ENCODE data around the gene SDK1.

Gene SDK1

DNA sequence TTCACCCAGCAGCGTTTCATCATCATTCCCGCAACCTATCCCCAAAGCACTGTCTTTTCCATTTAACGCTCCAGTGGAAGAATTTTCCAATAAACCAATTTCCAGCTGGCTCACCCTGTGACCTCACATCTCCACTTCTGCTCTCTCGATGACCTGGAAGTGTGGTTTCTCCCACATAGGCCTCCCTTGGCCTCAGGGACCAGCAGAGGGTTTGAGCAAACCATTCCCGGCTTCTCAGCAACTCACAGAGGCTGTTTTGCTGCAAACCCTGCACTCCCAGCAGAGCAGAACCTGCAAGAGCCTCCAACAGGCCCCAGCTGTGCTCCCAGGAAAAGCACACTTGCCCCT is 858.1 kb downstream of the SDK1 start:
- in situ Hi-C loops (cut with HindIII; ENCODE audit: low sequenced_read_pairs), result no loop called here

DNA sequence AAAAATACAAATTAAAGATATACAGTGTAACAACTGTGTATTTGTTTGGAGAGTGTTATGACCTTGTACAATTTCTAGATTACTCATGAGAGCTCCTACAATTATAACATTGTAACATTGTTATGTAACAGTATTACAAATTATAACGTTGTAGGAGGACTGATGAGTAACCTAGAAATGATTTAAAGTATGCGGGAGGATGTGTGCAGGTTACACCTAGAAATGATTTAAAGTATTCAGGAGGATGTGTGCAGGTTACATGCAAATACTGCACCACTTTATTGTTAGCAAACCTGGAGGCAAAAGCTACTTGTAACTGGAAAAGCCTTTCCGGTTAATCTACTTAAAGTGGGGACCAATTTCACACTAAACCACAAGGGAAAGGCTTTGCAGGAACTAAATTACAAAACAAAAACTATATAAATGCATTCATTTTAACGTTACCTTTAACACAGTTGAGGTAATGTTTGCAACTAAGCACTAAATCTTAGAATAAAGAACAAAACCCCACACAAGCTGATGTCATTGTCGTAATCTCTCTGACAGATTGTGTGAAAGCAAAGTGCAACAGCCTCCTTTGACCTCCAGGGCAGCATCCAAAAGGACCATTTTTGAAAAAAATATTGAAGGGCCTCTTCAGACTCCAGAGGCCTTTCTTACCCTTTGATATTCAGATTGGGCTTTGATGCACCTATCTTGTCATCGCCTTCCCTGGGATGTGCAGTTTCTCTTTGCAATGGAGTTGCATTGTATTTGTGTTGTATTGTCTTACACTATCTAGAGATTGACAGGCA is 858.9 kb downstream of the SDK1 start:
- in situ Hi-C loops (cut with HindIII; ENCODE audit: low sequenced_read_pairs), result no loop called here

DNA sequence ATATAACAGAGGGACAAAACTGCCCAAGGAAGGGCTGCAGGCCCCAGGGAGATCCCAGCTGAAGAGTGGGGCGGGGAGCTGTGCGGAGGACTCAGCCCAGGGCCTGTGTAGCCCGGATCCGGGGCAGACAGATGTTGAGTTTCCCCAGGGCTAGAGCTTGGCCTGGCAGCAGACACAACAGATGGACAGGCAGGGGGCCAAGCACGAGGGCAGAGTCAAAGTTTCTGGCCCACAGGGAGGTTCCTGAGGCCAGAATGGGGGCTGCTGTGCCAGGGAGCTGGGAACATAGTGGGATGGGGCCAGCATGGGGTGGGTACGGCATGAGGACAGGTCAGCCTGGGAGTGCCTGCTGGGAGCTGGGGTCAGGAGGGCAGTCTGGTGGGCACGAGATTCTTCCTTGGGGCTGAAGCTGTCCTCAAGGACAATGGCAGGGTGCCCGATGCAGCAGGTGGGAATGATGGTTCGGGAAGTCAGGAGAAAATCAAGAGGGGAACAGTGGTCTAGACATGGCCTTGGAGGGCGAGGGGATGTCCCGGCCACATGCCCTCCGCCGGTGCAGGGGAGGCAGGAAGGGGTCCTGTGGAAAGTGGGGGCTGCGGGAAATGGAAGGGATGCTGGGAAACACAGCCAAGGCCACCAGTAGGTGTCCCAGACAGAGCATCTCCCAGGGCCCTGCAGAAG is 862.0 kb downstream of the SDK1 start:
- in situ Hi-C loops (cut with HindIII; ENCODE audit: low sequenced_read_pairs), result no loop called here

DNA sequence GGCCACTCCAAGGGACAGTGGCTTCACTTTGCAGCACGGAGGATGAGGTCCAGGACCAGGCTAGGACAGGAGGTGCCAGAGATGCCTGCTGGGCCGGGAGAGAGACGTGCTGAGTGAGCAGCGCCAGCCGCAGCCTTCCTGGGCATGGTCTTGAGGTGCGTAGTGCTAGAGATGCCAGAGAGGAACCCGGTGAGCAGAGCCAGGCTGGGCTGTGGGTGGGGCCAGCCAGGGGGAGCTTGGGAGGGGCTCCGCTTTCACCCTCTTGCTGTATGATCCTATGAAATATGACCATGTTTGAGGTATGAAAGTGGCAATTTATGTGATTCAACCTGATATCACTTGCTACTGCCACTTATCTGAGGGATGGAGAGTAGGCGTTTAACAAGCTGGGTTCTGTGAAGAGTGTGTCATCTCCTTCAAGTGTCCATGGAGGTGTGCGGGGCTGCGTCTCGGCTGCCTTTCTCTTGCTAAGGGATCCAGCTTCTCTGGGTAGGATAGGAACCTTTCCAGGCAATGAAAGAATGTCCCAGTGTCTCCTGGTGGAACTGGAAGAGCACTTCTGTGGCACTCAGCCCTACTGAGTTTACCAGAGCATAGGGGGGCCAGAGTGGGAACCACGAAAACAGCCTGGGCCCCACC is 862.6 kb downstream of the SDK1 start:
- in situ Hi-C loops (cut with HindIII; ENCODE audit: low sequenced_read_pairs), result no loop called here

DNA sequence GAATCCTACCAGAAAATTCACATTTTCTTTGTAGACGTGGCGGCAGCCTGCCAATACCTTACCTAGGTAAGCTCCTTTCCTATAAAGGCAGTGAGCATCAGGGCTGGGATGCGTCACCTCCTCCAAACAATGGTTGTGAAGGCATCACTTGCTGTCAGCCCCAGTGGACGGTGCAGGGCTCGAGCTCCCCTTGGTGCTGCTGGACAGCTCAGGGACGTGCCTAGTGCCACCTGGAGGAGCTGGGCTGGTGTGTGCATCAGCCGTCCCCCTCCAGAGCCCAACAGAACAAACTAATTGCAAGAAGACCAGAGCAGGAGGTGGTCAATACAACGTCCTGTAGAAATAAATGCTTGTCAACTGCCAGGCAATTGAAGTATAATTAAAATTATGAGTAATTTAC is 863.5 kb downstream of the SDK1 start:
- in situ Hi-C loops (cut with HindIII; ENCODE audit: low sequenced_read_pairs), result no loop called here

DNA sequence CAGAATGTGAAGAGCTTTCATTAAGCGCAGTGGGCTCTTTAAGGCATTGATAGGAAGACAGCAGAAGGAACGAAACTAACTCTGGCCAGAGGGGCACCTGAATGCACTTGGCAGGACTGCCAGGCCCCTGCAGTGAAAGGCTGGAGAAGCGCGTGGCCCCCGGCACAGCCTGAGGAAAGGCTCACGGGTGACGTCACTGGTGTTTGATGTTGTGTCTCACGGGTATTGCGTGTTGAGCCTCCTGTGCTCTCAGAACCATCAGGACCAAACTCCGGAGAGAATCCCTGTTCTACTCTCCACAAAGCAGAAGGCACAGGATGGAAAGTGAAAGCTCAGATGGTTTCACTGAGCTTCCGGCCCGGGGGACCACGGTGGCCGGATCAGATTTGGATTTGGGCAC is 865.3 kb downstream of the SDK1 start:
- in situ Hi-C loops (cut with HindIII; ENCODE audit: low sequenced_read_pairs), result no loop called here

DNA sequence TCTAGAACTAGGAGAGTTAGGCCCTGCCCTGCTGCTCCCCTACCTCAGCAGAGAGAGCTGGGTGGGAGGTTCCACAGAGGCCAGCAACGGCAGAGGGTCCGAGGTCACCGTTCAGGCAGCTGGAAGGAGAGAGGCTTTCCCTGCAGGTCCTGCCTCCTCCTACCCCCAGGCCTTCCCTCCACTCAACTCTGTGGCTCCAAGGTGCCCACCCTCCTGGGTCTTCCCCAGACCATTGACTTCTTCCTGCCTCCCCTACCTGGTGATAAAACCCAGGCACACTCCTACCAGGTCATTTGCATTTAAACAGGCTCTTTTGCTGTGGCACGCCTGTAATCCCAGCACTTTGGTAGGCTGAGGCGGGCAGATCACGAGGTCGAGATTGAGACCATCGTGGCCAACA is 865.8 kb downstream of the SDK1 start:
- in situ Hi-C loops (cut with HindIII; ENCODE audit: low sequenced_read_pairs), result no loop called here

DNA sequence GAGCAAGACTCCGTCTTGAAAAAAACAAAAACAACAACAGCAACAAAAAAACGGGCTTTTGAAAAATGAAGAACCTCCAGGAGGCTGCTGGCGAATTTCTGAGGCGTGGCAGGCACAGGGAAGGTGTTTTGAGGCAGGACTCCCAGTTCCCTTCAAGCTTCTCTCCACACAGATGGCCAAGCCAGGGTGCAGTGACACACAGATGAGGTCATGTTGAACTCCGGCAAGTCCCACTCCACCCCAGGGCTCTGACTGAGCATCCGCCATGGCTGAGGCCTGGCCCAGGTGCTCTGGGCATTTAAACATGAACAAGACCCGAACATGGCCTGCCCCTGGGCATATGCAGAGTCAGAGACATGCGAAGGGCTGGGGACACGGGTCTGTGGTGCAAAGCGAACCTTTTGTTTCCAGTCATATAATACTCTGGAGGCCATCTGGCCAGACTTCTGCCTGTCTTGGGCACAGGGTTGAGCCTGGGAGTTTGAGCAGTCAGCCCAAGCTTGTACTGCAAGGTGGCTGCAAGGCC is 866.4 kb downstream of the SDK1 start:
- in situ Hi-C loops (cut with HindIII; ENCODE audit: low sequenced_read_pairs), result no loop called here

DNA sequence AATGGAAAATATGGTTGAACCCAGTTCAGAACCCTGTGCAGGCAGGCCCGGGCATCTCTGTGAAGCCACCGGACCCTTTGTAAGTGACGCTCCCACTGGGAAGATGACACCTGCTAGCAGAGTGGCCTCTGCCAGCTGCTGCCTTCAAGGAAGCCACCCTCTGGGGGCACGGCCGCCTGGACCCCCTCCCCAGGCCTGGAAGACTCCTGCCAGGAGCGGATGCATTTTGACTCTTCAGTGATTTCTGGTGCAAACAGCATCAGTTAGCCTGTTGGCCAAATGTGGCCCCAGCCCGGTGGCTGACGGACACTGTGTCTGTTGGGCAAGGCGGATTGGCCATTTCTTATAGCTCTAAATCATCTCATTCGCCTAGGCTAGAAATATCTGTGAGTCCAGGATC is 867.0 kb downstream of the SDK1 start:
- in situ Hi-C loops (cut with HindIII; ENCODE audit: low sequenced_read_pairs), result no loop called here

DNA sequence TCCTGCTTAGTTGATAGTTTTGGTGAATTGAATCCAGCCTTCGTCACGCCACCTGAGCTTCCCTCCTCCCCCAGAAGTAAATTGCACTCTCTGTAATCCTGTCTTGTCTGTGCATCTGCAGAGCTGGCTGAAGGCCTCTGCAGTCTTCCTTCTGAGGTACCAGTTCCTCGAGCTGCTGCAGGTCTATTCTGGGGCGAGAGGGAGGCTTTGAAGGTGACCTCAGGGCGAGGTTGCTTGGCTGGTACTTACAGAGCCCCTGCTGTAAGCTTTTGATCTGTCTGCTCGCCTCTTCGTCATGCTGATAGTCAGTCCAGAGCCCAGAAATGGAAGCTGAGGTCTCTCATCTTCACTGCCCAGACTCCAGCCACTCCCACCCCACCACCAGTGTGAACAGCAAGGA is 867.5 kb downstream of the SDK1 start:
- in situ Hi-C loops (cut with HindIII; ENCODE audit: low sequenced_read_pairs), result no loop called here

DNA sequence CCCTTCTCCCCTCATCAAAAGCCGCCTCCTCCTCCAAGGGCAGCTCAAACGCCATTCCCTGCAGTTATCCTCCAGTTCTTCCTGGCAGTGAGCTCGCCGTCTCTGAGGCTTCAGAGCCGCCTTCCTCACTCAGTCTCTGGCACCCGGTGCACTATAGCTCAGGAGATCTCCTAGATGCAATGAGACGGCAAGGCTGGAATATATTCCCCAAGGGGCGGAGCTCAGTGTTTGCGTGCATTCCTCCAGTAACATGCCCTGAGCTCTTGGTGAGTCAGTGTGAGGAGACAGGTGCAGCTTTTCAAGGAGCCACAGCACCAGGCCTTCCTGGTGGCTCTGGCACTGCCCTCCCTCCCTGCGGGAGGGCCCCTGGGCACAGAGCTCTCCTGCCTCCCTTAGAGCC is 868.4 kb downstream of the SDK1 start:
- in situ Hi-C loops (cut with HindIII; ENCODE audit: low sequenced_read_pairs), result no loop called here

DNA sequence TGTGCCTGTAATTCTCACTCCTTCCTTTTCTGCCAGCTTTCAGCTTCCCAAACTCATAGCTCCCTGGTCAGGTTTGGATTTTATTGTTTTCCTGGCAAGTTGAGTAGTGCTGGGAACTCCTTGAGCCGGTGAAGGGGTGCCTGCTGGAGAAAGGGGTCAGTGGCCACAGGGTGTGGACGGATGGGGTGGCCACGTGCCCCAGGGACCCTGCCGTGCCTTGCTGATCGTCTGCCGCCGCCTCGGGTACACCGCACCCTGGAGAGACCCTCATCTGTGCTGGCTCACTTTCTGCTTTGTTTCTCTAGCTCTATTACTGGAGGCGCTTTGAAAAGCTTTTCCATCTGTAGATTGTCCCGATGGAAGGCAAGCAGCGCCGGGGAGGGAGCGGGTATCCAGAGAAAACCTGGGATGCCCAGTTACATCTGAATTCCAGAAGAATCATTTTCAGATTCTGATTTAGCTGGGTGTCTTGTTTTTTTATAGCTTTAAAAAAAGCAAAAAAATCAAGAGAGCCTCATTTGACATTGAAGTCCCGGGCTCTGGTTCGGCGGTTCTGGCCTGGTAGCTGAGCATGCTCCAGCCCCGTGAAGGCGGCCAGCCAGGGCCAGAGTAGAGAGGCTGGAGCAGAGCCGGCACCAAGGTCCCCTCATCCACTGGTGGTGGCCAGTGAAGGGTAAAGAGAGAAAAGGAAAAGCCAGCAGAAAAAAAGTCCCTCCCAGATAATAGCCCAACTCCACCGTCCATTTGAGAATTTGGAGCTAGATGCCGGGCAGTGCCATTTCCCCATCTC is 870.1 kb downstream of the SDK1 start:
- in situ Hi-C loops (cut with HindIII; ENCODE audit: low sequenced_read_pairs), result no loop called here

DNA sequence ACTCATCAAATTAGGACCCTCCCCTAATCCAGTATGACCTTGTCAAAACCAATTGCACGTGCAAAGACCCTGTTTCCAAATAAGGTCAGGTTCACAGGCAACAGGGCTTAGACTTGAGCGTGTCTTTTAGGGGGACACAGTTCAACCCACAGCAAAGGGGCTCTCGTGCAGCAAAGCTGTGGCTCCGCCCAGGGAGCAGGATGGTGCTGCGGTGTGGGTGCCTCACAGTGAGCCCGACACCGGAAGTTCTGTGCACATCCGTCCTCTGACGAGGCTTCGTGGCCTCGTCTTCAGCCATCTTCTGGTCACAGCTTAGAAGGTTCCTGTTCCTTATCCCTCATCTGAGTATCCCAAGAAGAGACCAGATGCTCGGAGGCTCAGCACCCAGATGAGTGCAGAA is 871.8 kb downstream of the SDK1 start:
- in situ Hi-C loops (cut with HindIII; ENCODE audit: low sequenced_read_pairs), result no loop called here

DNA sequence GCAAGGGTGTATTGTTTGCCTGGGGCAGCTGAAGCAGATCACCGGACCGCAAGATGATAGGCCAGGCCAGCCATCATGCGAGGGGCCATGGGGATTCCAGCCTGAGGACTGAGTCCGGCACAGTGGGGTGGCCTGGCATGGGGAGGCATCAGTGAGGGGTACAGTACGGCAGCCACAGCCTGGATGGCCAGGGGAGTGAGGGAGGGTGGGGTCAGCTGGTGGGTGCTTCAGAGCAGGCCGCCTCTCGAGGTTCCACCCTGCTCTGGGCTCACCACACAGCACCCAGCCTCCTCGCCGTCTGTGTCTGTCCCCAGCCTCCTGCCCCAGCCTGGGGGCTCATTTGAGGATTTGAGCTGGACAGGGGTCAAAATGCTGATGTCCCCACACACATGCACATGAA is 872.6 kb downstream of the SDK1 start:
- in situ Hi-C loops (cut with HindIII; ENCODE audit: low sequenced_read_pairs), result no loop called here

DNA sequence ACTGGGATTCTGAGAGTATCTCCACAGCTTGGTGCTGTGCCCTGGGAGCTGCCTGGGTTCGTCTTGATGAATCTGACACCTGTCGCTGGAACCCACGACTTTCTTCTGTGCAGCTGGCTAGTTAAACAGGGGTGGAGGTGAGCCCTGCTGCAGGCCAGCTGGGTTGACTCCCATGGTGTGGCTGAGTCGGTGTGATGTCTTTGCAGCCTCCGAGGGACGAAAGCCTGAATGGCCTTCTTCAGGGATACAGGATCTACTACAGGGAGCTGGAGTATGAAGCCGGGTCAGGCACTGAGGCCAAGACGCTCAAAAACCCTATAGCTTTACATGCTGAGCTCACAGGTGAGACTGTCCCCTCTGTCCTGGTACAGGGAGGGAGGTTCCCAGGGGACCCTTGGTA is 873.0 kb downstream of the SDK1 start:
- in situ Hi-C loops (cut with HindIII; ENCODE audit: low sequenced_read_pairs), result no loop called here

DNA sequence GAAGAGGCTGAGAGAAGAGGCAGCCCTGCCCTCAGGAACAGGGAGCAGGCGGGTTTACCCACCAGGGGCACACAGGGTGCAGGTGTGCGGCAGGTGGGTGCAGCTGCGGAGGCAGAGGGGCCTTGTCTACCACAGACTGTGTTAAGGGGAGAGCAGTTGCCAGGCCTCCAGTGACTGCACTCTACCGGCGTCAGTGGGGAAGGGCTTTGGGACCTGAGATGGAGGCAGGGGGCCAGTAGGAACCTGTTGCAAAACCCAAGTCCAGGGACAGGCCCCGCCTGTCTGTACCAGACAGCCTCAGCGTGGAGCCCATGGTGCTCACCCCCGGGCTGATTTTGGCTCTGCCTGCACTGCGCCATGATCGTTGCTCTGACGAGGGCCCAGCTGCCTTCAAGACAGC is 873.4 kb downstream of the SDK1 start:
- in situ Hi-C loops (cut with HindIII; ENCODE audit: low sequenced_read_pairs), result no loop called here

DNA sequence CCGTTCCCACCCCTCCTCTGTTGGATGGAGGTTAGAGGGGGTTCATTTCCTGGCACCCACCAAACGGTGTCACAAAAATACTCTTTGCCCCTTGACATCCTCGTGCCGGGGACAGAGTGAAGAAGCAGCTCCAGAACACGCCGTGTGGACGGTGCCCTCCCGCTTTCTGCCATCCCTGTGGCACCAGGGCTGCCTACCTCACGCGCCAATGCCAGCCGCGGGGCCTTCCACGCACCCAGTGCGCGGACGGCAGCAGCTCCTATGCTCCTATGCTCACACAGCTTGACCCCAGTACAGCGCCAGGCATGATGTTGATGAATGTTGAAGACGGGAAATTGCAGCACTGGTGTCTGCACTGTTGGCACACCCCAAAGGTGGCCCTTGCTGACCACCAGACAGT is 873.8 kb downstream of the SDK1 start:
- in situ Hi-C loops (cut with HindIII; ENCODE audit: low sequenced_read_pairs), result no loop called here

DNA sequence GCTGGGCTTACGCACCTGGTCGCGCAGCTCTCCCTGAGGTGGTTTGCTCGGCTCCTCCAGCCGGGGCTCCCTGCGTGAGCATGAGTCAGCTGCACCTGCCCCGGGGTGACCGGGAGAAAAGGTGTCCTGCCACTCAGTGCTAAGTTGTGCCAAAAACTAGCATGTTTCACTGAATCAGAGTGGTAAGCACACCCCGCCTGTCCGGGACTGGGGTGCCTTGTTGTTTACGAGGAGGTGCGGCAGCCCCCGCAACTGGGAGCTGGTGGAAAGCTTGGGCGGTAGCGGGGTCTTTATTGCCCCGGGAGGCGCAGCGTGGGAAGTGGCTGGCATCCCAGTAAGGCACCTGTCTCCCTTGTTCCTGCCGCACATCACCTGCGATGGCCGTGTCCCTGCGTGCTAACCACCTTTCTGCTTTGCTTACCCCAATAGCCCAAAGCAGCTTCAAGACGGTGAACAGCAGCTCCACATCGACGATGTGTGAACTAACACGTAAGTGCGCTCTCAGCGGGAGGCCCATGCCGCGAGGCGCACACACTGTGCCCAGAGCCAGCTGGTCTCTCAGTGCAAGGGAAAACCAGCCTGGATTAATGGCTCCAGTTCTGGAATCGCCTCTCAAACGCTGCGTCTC is 874.4 kb downstream of the SDK1 start:
- in situ Hi-C loops (cut with HindIII; ENCODE audit: low sequenced_read_pairs), result no loop called here

DNA sequence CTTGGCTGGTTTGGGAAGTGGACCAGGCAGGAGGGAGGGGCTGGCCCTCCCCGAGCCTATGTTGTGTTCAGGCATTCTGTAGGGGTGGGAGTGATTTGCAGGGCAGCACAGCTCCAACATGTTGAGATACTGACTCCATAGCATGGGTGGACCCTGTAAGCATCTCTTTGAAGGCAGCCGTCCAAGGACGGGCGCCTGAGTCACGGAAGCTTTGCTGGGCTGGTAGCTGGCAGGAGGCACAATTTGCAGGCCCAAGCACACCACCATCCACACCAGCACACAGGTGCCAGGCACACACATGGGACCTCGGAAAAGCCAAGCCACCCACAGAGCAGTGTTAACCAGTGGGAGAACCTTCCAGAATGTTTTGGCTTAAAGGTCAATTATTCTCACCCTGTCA is 875.9 kb downstream of the SDK1 start:
- in situ Hi-C loops (cut with HindIII; ENCODE audit: low sequenced_read_pairs), result no loop called here

DNA sequence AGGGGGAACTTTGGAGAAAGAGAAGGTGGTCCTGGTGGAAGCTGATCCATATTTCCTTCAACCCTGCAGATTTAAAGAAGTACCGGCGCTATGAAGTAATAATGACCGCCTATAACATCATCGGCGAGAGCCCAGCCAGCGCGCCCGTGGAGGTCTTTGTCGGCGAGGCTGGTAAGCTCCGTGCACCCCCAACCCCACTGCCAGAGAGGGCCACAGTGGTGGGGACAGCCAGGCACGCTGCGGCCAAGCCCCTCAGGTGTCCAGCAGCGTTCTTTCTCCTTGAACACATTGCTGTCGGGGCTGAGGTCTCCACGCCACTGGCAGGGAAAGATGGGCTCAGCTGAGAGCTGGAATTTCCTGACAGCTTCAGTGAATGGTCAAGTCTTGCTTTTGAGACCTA is 877.4 kb downstream of the SDK1 start:
- in situ Hi-C loops (cut with HindIII; ENCODE audit: low sequenced_read_pairs), result no loop called here

All from DLD1 (cell line).